Activated CD4-positive, alpha-beta memory T cell treated with anti-CD3 and anti-CD28 coated beads for 36 hours (primary cell): Measurements from ENCODE around the gene NLRC5. TPM values are rescaled to one million over a fixed set of nuclear protein-coding genes. Genes with fewer than 3 reads are reported as not detected.

Source experiments
- CTCF ChIA-PET: fragments of 350-600 bp; sonication (Branson Sonifier 250); formaldehyde crosslinking; loops from one replicate; lab custom pipeline; 2021; ENCODE audit warnings: antibody characterized with exemption, inconsistent platforms; lab: Charles Lee
- POLR2A ChIA-PET: fragments of 350-600 bp; sonication (Branson Sonifier 250); formaldehyde crosslinking; loops from one replicate; lab custom pipeline; 2021; ENCODE audit warnings: antibody characterized with exemption; lab: Charles Lee
- DNase-seq: peaks from one replicate; pipeline ENCODE4 v3.0.0-alpha.2; 2020
- H3K27ac Mint-ChIP-seq: one replicate; pipeline ENCODE4 v1.8.0; 2021; ENCODE audit warnings: mixed read lengths
- H3K27me3 Mint-ChIP-seq: one replicate; pipeline ENCODE4 v1.8.0; 2021; ENCODE audit warnings: mixed read lengths
- H3K36me3 Mint-ChIP-seq: one replicate; pipeline ENCODE4 v1.8.0; 2021; ENCODE audit warnings: mixed read lengths
- H3K4me1 Mint-ChIP-seq: one replicate; pipeline ENCODE4 v1.8.0; 2021; ENCODE audit warnings: low read depth, mixed read lengths
- H3K4me3 Mint-ChIP-seq: one replicate; pipeline ENCODE4 v1.8.0; 2021; ENCODE audit warnings: mild to moderate bottlenecking, mixed read lengths
- H3K9me3 Mint-ChIP-seq: one replicate; pipeline ENCODE4 v1.8.0; 2021; ENCODE audit warnings: mixed read lengths
- intact Hi-C: fragments of 100-400 bp; cut with micrococcal nuclease; formaldehyde crosslinking; loops from one replicate; pipeline ENCODE4 v1.15.1; 2023
- total RNA-seq, 2 experiments: library from RNA; stranded (reverse); gene quantifications; one replicate each; pipeline ENCODE4 v1.2.3, GENCODE V29; 2021

The NLRC5 gene
- total RNA-seq, 2 experiments from 2014 or later, result 151 to 167 TPM

DNA sequence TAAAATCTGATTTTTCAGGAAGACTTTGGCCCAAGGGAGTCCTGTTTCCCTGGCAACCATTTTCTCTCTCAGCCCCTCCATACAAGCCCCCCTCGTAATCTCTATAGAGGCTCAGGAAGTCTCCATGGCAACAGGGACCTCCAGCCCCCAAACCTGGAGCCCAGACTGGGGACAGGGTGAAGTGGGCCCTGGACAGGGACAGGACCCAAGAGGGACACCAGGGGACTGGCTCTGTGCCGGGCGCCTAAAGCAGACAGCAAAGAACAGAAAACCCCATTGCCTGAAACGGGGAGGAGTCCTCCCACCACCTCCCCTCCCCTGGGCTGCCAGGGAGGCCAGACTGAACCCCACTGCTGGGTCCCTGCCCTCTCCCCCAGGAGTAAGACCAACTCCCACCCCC, 143.7 kb downstream of the NLRC5 start:
- no peak for DNase-seq
- POLR2A ChIA-PET, result interaction anchor here (1.6 to 1.8 kb wide), 2 partner anchors 10 to 19 kb away, joined by 4 to 5 read pairs; no protein-coding TSS in a partner anchor
- Mint-ChIP-seq H3K9me3 (no peaks in the 10 kb centered on the region), H3K27me3 (no peaks in the 10 kb centered on the region), H3K36me3 (no peaks in the 10 kb centered on the region), H3K27ac (peak overlapping the region; percentile 40), H3K4me1 (peaks cover 64% of the 10 kb centered on the region), H3K4me3 (no peak overlapping the region)
- CTCF ChIA-PET, result interaction anchor here (1.6 kb wide), 1 partner anchor 40 kb away, joined by 5 read pairs; the partner anchor contains the start of gene CPNE2
- intact Hi-C loops, result no loop called here

Other genes with a start within 250 kb of the NLRC5 start
- not detected for gene SLC12A3, start 124.3 kb upstream of the NLRC5 start, total RNA-seq
- 100 to 1,000 TPM; 159 TPM for gene HERPUD1, start 57.4 kb upstream of the NLRC5 start, total RNA-seq
- gene CETP, start 27.6 kb upstream of the NLRC5 start, total RNA-seq, result not detected
- 1 to 10 TPM; 7.3 to 8.1 TPM for gene CPNE2, start 103.0 kb downstream of the NLRC5 start, total RNA-seq
- 100 to 1,000 TPM; 101 to 102 TPM for gene PSME3IP1, start 196.5 kb downstream of the NLRC5 start, total RNA-seq
- 10 to 100 TPM; 31.5 to 33.3 TPM for gene RSPRY1, start 196.8 kb downstream of the NLRC5 start, total RNA-seq